ENCODE data around the gene FDPS.
"Not testable (repeated sequence)": the region's sequence is repeated elsewhere in the genome, so short reads cannot be mapped to it uniquely, and the experiment has no call there.

FDPS gene

GRCh38 chr1:155285631-155286044, 23.0 kb upstream of the FDPS start:
- no peak for DNase-seq (ENCODE audit: low read depth in 2 of 2)

DNA sequence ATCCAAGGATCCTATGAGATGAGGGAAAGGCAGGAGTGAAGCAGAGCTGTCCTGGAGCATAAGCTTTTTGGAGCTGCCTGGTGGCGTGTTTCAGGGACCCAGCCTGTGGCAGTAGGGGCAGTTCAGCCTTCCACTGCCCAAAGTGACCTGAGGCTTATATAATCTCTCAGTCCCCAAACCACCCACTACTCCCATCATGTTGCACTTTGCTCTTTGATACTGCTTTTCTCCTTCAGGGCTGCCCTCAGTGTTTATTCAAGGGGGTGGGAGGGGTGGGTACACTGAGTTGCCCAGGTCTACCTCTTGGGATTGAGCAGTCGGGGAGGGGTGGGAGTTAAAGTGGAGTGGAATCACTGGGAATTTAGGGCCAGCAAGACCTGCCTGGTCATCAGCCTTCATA, 22.1 kb upstream of the FDPS start:
- no peak for DNase-seq (ENCODE audit: low read depth in 2 of 2)

DNA sequence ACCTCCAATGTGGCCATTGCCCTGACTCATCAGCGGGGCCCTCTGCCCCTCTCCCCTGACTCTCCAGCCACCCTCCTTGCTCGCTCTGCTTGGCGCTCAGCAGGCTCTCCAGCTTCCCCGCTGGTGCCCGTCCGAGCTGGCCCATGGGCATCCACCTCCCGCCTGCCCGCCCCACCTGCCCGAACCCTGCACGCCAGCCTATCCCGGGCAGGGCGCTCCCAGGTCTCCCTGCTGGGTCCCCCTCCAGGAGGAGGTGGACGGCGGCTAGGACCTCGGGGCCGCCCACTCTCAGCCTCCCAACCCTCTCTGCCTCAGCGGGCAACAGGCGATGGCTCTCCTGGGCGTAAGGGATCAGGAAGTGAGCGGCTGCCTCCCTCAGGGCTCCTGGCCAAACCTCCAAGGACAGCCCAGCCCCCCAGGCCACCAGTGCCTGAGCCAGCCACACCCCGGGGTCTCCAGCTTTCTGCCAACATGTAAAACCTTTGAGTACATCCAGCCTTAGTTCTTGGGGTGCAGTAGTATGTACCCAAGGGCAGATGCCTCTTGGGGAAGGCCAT, 20.6 kb upstream of the FDPS start:
- no peak for DNase-seq (ENCODE audit: low read depth in 2 of 2)

GRCh38 chr1:155291006-155291405, 17.7 kb upstream of the FDPS start:
- DNase-seq (ENCODE audit: low read depth in 2 of 2), result not testable (repeated sequence)

DNA sequence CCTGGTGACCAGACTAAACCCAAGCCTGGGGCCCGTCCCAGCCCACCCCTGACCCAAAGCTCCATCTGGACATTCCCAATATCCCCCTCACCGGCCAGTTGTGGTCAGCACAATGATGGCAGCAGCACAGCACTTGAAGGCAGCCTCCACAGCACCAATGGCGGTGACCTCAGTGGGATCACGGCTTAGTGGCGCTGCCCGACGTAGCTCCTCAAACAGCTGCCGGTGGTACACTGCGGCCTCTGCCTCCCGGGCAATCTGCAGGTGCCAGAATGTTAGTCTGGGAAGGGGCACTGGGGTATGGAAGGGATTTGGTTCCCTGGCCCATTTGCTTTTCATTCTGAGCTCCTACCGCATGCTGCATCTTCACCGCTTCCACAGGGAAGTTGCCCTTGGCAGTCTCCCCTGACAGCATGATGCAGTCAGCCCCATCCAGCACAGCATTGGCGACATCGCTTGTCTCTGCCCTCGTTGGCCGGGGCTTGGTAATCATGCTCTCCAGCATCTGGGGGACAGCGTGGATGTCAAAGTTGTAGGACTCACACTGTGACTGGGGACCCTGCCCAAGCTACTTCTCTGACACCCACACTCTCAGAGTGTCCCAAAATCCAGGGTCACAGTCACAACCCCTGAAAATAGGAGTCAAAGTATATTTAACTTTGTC, 15.4 kb upstream of the FDPS start:
- no peak for DNase-seq (ENCODE audit: low read depth in 2 of 2)

GRCh38 chr1:155294520-155295182, 14.0 kb upstream of the FDPS start:
- DNase-seq (ENCODE audit: low read depth in 2 of 2), result no peak

DNA sequence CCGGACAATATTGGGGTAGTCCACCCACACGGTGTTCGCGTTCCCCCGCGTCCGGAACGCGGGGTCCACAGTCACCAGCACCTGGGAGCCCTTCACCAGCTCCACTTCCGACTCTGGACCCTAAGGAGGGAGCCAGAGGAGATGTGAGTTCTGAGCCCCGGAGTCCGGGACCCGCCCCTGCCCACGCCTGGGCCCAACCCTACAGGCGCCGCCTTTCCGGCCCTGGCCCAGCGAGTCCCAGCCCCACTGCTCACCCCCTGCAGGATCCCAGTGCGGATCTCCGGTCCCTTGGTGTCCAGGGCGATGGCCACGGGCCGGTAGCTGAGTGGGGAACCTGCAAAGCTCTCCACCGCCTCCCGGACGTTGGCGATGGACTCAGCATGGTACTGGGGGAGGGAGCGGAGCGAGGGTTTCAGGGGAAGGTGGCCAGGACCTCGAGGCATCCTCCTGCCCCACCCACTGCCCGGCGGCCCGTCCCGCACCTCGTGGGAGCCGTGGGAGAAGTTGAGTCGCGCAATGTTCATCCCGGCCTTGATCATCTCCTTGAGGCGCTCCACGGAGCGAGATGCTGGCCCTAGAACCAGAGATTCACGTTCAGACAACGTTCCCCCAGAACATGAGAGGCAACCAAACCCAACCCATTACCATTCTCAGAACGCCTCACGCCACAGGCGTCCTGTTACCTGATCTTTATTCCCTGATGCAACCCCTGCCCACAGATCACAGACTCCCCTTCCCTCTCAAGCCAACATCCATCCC, 13.3 kb upstream of the FDPS start:
- DNase-seq (ENCODE audit: low read depth in 2 of 2), result no peak

DNA sequence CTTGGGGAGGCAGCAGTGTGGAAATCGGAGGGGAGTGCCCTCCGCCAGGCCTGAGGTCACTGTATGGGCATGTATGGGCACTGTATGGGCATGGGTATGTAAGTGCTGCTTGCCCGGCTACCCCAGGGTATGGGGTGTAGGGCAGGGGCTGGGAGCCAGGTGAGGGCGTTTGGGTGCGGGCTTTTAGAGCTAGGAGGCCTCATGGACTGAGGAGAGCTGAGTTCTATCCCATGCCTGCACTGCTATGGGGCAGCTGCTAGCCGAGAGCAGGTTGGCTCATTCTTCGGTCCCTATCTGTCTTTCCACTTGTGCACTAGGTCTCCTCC, 12.8 kb upstream of the FDPS start:
- no peak for DNase-seq (ENCODE audit: low read depth in 2 of 2)

- DNase-seq (ENCODE audit: low read depth in 2 of 2), result no peak
Measured at GRCh38 chr1:155296661-155297060, 12.0 kb upstream of the FDPS start.

DNA sequence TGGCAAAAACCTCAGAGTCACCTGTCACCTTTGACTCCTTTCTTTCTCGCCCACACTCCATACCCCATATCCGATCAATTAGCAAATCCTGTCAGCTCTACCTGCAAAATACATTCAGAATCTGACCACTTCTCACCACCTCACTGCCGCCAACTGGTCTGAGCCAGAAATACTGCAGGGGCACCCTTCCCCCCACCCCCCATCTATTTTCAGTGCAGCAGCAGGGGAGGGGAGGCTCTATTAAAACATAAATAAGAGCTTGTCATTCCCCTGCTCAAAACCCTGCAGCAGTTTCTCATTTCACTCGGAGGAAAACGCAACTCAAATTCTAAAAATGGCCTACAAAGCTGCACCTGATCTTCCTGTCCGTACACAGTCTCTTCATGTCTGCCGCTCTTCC, 11.3 kb upstream of the FDPS start:
- no peak for DNase-seq (ENCODE audit: low read depth in 2 of 2)

- DNase-seq (ENCODE audit: low read depth in 2 of 2), result no peak
Measured at GRCh38 chr1:155300024-155300423, 8.6 kb upstream of the FDPS start.

DNA sequence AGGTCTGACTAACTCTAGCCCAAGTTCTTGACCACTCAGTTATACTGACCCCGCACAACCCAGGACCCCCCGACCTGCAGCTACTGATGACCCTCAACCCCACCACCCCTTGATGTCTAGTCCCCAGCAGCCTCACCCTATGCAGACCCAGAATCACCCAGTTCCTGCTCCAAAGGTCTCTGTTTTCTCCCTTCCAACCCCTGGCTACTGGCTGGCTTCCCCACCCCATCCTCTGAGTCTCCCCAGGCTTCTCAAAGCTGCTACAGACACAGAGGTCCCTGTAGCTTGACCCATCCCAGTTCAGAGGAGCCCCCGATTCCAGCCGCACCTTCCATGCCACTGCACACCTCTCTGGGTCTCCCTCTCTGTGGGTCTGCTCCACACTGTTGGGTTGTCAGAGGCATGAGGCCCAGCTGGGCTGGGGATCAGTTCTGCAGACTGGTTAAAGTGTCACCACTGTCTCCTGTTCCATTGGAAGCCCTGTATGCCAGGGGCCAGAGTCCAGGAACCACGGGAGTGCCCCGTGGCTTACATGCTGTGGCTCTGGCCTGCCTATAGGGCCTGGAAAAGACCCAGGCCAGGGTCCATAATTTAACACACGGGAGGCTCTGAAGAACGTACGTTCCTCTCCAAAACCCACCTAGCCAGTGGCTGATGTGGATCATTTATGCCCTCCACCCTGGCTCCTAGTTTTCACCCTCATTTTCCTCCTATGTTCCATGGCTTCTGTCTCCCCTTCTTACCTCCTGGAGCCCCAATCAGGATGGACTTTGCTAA, 7.9 kb upstream of the FDPS start:
- DNase-seq (ENCODE audit: low read depth in 2 of 2), result no peak

GRCh38 chr1:155301342-155301841, 7.3 kb upstream of the FDPS start, which contains the start of gene PKLR:
Gene PKLR, minus strand, starts transcription at chr1:155301438. Its CDS starts 43 bp downstream, at chr1:155301395.
- DNase-seq (ENCODE audit: low read depth in 2 of 2), result no peak

DNA sequence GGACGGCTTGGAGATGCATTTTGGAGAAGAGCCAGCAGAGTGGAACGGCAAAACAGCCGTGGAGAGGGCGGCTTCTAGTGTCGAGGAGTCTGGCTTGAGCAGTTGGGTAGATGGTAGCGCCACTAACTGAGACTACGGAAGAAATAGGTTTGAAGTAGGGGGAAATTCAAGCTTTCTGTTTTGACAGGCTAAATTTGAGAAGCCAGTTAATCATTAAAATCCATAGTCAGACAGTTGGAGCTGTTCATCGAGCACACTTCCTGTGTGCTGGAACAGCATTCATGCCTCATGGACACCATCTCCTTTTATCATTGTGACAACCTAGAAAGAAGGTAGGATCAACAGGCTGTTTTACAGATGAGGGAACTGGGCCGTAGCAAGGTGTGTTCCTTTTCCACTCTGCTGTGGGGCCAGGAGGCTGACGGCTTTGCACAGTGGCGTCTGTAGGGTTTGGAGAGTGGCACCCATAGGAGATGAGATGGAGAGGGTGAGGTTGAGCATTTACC, 4.1 kb upstream of the FDPS start:
- DNase-seq (ENCODE audit: low read depth in 2 of 2), result no peak

DNA sequence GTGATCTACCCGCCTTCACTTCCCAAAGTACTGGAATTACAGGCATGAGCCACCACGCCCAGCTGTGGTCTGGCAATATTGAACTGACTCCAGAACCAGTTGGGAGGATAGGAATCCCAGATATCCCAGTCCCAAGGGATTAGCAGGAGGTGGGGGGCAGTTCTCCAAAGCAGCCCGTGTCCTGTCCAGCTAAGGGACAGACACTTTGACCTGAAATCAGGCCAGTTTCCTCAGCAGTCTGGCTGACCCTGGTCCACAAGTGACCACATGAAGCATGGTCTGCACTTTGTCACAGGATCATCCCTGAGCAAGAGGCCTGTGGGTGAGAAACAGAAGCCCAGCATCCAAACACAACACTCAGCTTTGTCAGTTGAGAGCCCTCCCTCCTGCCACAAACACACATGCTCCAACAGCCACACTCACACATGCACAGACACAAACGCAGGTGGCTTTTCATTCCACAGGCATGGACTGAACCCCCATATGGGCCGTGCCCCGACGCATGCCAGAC, 2.7 kb upstream of the FDPS start:
- no peak for DNase-seq (ENCODE audit: low read depth in 2 of 2)

GRCh38 chr1:155307247-155307740, 1.4 kb upstream of the FDPS start:
- no peak for DNase-seq (ENCODE audit: low read depth in 2 of 2)

GRCh38 chr1:155309423-155310021, 856 bp downstream of the FDPS start:
- no peak for DNase-seq (ENCODE audit: low read depth in 2 of 2)

- no peak for DNase-seq (ENCODE audit: low read depth in 2 of 2)
Measured at GRCh38 chr1:155313261-155313660, 4.6 kb downstream of the FDPS start.

DNA sequence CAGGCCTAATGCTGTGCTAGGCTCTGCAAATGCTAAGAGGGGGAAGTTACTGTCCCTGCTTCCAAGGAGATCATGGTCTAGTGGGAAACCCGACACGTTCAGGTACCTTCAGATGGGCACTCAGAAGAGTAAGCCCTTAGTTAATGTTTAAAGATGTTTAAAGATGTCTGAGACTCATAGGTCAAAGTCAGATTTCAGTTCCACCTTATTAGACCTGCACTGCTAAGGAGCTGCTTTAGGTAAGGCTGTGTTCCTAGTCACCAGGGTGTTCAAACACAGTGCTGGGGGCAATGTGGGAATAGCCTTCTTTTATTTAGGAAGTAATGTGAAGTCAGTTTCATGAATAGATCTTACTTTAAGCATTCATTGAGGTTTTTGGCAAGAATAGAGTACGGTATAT, 8.3 kb downstream of the FDPS start:
- DNase-seq (ENCODE audit: low read depth in 2 of 2), result no peak

- DNase-seq (ENCODE audit: low read depth in 2 of 2), result no peak
Measured at GRCh38 chr1:155318082-155318481, 9.4 kb downstream of the FDPS start.

GRCh38 chr1:155319536-155319935, 10.9 kb downstream of the FDPS start:
- no peak for DNase-seq (ENCODE audit: low read depth in 2 of 2)

Measured in stimulated activated CD8-positive, alpha-beta memory T cell treated with anti-CD3 and anti-CD28 coated beads, Interleukin-15, amount 100 ng/mL, for 48 hours (primary cell).